ENCODE data around the gene AFG1L.
"Not testable (repeated sequence)": the region's sequence is repeated elsewhere in the genome, so short reads cannot be mapped to it uniquely, and the experiment has no call there.

The AFG1L gene

GRCh38 chr6:108380876-108381275, 86.0 kb downstream of the AFG1L start:
- no peak for DNase-seq (ENCODE audit: low read depth)
- no peak for TF ChIP-seq CTCF (IDR thresholded peaks at IDR 0.05; ENCODE audit: insufficient read depth, low read depth, low read length, missing control alignments)
- H3K4me3 ChIP-seq (ENCODE audit: low read length): no peak overlapping the region

- H3K4me3 ChIP-seq (ENCODE audit: low read length): no peak overlapping the region
- DNase-seq (ENCODE audit: low read depth): peak; percentile 95
- TF ChIP-seq CTCF (IDR thresholded peaks at IDR 0.05; ENCODE audit: insufficient read depth, low read depth, low read length, missing control alignments): no peak
Measured at GRCh38 chr6:108383981-108384380, 89.1 kb downstream of the AFG1L start.

- H3K4me3 ChIP-seq (ENCODE audit: low read length); DNase-seq (ENCODE audit: low read depth): not testable (repeated sequence)
Measured at GRCh38 chr6:108389190-108389589, 94.3 kb downstream of the AFG1L start.

- TF ChIP-seq CTCF (IDR thresholded peaks at IDR 0.05; ENCODE audit: insufficient read depth, low read depth, low read length, missing control alignments): no peak
- DNase-seq (ENCODE audit: low read depth): peak; percentile 54
- no peak overlapping the region for H3K4me3 ChIP-seq (ENCODE audit: low read length)
Measured at GRCh38 chr6:108395297-108395696, 100.4 kb downstream of the AFG1L start.

- TF ChIP-seq CTCF (IDR thresholded peaks at IDR 0.05; ENCODE audit: insufficient read depth, low read depth, low read length, missing control alignments): no peak
- no peak for DNase-seq (ENCODE audit: low read depth)
Measured at GRCh38 chr6:108403236-108403635, 108.4 kb downstream of the AFG1L start.

GRCh38 chr6:108406943-108407342, 112.1 kb downstream of the AFG1L start:
- no peak for TF ChIP-seq CTCF (IDR thresholded peaks at IDR 0.05; ENCODE audit: insufficient read depth, low read depth, low read length, missing control alignments)
- no peak overlapping the region for H3K4me3 ChIP-seq (ENCODE audit: low read length)
- no peak for DNase-seq (ENCODE audit: low read depth)

More at GRCh38 chr6:108403236-108403635, 108.4 kb downstream of the AFG1L start:
- H3K4me3 ChIP-seq (ENCODE audit: low read length): no peak overlapping the region

- no peak overlapping the region for H3K4me3 ChIP-seq (ENCODE audit: low read length)
- no peak for TF ChIP-seq CTCF (IDR thresholded peaks at IDR 0.05; ENCODE audit: insufficient read depth, low read depth, low read length, missing control alignments)
- no peak for DNase-seq (ENCODE audit: low read depth)
Measured at GRCh38 chr6:108407904-108408827, 113.3 kb downstream of the AFG1L start.

Data from epithelial cell of esophagus (primary cell).